Measurements from ENCODE around the gene EZH1. TPM values are rescaled to one million over a fixed set of nuclear protein-coding genes. Genes with fewer than 3 reads are reported as not detected.

EZH1 gene
- total RNA-seq, 4 donors from 2014 or later: 32.7 to 71.9 (median 43.9) TPM

DNA sequence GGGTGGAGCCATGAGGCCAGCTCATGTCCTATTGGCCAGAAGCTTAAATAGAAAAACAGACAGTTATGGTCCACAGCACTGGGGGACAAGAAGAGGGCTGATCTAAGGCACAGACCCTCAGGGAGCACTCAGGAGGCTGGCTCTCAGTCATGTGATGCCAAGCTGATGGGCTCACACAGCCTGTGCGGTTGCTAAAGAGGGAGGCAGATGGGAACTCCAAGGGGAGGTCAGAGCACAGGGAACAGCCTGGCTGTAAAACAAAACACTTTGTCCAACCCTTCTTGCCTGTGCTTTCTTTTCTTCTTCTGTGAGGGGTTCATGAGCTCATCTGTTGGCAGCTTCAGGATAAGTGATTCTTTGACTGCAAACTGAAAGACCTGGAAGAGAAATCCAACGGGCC, 35.3 kb downstream of the EZH1 start:
- no peak for DNase-seq (ENCODE audit: low spot score in 2 of 2)
- intact Hi-C loops (cut with DNase I; ENCODE audit: low total_unique reads): no loop called here
- WGBS, 2 donors: 79 to 86% methylated on average over 2 of the region's 2 CpGs
- H3K4me3 ChIP-seq (ENCODE audit: low read depth, poor library complexity, severe bottlenecking): no peak overlapping the region
- TF ChIP-seq, protein P1, sequence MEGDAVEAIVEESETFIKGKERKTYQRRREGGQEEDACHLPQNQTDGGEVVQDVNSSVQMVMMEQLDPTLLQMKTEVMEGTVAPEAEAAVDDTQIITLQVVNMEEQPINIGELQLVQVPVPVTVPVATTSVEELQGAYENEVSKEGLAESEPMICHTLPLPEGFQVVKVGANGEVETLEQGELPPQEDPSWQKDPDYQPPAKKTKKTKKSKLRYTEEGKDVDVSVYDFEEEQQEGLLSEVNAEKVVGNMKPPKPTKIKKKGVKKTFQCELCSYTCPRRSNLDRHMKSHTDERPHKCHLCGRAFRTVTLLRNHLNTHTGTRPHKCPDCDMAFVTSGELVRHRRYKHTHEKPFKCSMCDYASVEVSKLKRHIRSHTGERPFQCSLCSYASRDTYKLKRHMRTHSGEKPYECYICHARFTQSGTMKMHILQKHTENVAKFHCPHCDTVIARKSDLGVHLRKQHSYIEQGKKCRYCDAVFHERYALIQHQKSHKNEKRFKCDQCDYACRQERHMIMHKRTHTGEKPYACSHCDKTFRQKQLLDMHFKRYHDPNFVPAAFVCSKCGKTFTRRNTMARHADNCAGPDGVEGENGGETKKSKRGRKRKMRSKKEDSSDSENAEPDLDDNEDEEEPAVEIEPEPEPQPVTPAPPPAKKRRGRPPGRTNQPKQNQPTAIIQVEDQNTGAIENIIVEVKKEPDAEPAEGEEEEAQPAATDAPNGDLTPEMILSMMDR (IDR thresholded peaks at IDR 0.05): no peak
- TF ChIP-seq POLR2A (IDR thresholded peaks at IDR 0.05): no peak

DNA sequence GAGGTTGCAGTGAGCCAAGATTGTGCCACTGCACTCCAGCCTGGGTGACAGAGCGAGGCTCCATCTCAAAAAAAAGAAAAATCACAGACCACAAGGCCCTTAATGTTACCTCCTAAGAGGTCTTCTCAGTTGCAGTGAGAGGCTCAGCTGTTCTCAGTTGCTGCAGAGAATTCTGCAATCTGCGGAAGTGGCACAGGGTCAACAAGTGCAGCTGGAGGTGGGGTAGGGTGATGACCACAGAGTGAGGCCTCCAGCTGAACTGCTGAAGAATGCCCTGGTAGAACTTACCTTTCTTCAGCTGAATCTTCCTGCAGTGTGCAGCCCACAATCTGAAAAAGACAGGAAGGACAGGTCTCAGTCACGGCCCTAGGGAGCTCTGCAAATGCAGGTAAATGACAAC, 36.3 kb downstream of the EZH1 start:
- no peak for TF ChIP-seq POLR2A (IDR thresholded peaks at IDR 0.05)
- TF ChIP-seq, protein P1 (IDR thresholded peaks at IDR 0.05): no peak
- DNase-seq (ENCODE audit: low spot score in 2 of 2): no peak
- no peak overlapping the region for H3K4me3 ChIP-seq (ENCODE audit: low read depth, poor library complexity, severe bottlenecking)
- intact Hi-C loops (cut with DNase I; ENCODE audit: low total_unique reads): no loop called here
- WGBS, 2 donors: 86 to 95% methylated on average over 3 of the region's 3 CpGs

DNA sequence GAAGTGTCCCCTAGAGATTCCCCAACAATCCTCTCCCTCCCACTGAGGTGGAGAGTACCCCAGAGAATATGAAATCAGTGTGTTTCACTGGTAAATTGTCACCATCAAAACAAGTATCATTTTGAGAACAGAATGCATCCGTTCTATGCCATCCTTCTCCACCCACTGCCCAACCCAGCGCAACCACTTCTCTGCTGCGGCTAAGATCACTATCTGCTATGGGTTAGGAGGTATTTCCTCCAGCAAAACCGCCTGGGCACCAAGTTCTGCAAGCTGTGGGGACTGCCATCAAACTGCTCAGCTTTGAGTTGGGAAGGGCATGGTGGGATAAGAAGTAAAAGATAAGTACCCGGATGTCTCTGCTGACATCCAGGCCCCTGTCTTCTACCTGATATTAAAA, 38.1 kb downstream of the EZH1 start:
- H3K4me3 ChIP-seq (ENCODE audit: low read depth, poor library complexity, severe bottlenecking): no peak overlapping the region
- DNase-seq (ENCODE audit: low spot score in 2 of 2): no peak
- 78 to 81% methylated on average over 5 of the region's 5 CpGs for WGBS, 2 donors
- intact Hi-C loops (cut with DNase I; ENCODE audit: low total_unique reads): no loop called here
- TF ChIP-seq, protein P1 (IDR thresholded peaks at IDR 0.05): no peak
- no peak for TF ChIP-seq POLR2A (IDR thresholded peaks at IDR 0.05)

DNA sequence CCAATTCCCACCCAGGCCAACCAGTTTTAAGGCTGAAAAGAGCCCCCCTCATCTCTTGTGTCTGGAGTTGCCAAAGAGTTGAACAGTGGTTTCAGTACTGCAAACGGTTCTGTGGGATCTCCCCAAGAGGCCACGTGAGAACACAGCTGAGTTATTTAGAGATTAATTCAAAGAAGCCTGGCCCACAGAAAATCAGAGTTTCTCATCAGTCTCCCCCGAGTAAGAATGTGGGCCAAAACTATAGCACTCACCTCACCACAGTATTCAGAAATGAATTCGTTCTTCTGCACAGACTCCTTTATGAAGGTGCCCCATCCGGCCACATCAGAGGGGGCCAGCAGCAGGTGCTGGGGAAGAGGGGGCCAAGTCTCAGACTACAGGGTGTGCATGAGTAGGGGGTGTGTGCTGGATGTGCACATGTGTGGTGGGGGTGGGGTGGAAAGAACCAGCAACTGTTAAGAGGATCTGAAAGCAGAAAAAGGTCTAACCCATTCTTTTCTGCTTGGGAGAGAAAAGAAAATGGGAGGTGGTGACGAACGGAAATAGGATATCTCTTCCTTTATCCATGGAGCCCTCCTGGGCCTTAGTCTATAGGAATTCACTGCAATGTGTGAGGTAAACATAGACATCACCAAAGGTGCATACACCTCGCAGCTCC, 39.9 kb downstream of the EZH1 start:
- no peak overlapping the region for H3K4me3 ChIP-seq (ENCODE audit: low read depth, poor library complexity, severe bottlenecking)
- TF ChIP-seq POLR2A (IDR thresholded peaks at IDR 0.05): no peak
- TF ChIP-seq, protein P1 (IDR thresholded peaks at IDR 0.05): no peak
- 80 to 83% methylated on average over 8 of the region's 8 CpGs for WGBS, 2 donors
- no peak for DNase-seq (ENCODE audit: low spot score in 2 of 2)
- intact Hi-C loops (cut with DNase I; ENCODE audit: low total_unique reads): no loop called here

DNA sequence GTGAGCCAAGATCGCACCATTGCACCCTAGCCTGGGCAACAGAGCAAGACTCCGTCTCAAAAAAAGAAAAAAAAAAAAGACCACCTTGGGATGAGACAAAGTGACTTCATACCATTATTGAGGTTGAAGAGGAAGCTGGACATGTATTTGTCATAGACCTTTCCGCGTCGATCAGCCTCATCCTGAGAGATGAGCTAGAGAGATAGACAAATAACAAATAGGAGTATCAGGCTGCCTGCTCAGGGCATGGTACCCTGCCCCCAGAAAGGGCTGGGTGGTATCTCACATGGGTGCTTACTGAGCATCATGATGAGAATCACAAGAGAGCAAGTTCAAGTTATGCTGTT, 40.4 kb downstream of the EZH1 start:
- DNase-seq (ENCODE audit: low spot score in 2 of 2): no peak
- TF ChIP-seq, protein P1 (IDR thresholded peaks at IDR 0.05): no peak
- intact Hi-C loops (cut with DNase I; ENCODE audit: low total_unique reads): no loop called here
- WGBS, 2 donors: 90 to 92% methylated on average over 5 of the region's 5 CpGs
- no peak overlapping the region for H3K4me3 ChIP-seq (ENCODE audit: low read depth, poor library complexity, severe bottlenecking)

DNA sequence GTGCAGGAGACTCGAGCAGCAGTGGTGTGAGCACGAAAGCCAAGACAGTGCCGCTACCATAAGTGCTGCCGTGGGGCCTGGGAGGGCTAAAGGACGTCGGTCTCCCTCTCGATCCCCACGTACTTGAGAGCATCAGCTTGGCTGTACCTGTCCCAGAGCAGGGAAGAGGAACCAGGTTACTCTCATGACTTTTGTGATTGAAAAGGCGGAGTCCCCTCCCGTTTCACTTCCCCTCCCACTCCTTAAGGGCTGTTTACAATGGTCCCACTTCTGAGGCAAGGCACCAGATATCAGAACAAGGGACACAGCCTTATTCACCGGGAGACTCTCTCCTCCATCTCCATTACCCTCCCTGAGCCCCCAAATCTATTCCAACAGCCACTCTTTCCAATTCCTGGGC, 42.4 kb downstream of the EZH1 start:
- 84 to 85% methylated on average over 11 of the region's 11 CpGs for WGBS, 2 donors
- DNase-seq (ENCODE audit: low spot score in 2 of 2): no peak
- TF ChIP-seq, protein P1 (IDR thresholded peaks at IDR 0.05): no peak
- no peak for TF ChIP-seq POLR2A (IDR thresholded peaks at IDR 0.05)
- intact Hi-C loops (cut with DNase I; ENCODE audit: low total_unique reads): no loop called here
- H3K4me3 ChIP-seq (ENCODE audit: low read depth, poor library complexity, severe bottlenecking): no peak overlapping the region
